HepG2 (cell line): ENCODE data around the gene GOLT1A. TPM values are rescaled to one million over a fixed set of nuclear protein-coding genes. Genes with fewer than 3 reads are reported as not detected.

ENCODE experiments used
- ATF7 ChIP-seq, 2 experiments: fragments of 450-650 bp in 1 of 2; sonication (generic) in 1 of 2; formaldehyde crosslinking in 1 of 2; IDR thresholded peaks; 2 replicates each; pipeline versions ENCODE4 v1.4.0 to v1.6.1; 2016 to 2020; ENCODE audit warnings: antibody characterized with exemption in 1 of 2, mild to moderate bottlenecking in 1 of 2, missing genetic modification reagents in 1 of 2
- CHD4 ChIP-seq: fragments of 200-600 bp; sonication (generic); IDR thresholded peaks from 2 replicates; pipeline ENCODE4 v1.7.0; 2017; ENCODE audit warnings: mild to moderate bottlenecking, low read length, borderline replicate concordance
- EED ChIP-seq: sonication (generic); formaldehyde crosslinking; IDR thresholded peaks from 2 replicates; pipeline ENCODE4 v1.5.0; 2020; ENCODE audit warnings: mild to moderate bottlenecking, missing genetic modification reagents
- ELF4 ChIP-seq: sonication (generic); formaldehyde crosslinking; IDR thresholded peaks from 2 replicates; pipeline ENCODE4 v1.5.0; 2020; ENCODE audit warnings: missing genetic modification reagents, mild to moderate bottlenecking, moderate library complexity, borderline replicate concordance
- ETV5 ChIP-seq: IDR thresholded peaks from 2 replicates; pipeline ENCODE4 v1.6.1; 2018; ENCODE audit warnings: missing biosample characterization, missing genetic modification reagents, inconsistent platforms, borderline replicate concordance
- GFI1 ChIP-seq: sonication (generic); formaldehyde crosslinking; IDR thresholded peaks from 2 replicates; pipeline ENCODE4 v1.5.0; 2020; ENCODE audit warnings: missing genetic modification reagents, mild to moderate bottlenecking, borderline replicate concordance
- HMG20B ChIP-seq: conservative IDR thresholded peaks from 2 replicates; pipeline ENCODE4 v1.6.1; 2016; ENCODE audit warnings: missing genetic modification reagents, missing compliant biosample characterization
- HNRNPL ChIP-seq: fragments of 200-400 bp; formaldehyde crosslinking; IDR thresholded peaks from 2 replicates; pipeline ENCODE4 v1.6.1; 2017; ENCODE audit warnings: mild to moderate bottlenecking, low read depth, low read length
- KDM6A ChIP-seq: IDR thresholded peaks from 2 replicates; pipeline ENCODE4 v1.6.1; 2016; ENCODE audit warnings: low read depth
- RBFOX2 ChIP-seq: fragments of 200-400 bp; formaldehyde crosslinking; IDR thresholded peaks from 2 replicates; pipeline ENCODE4 v1.6.1; 2017; ENCODE audit warnings: low read depth, mild to moderate bottlenecking, low read length
- REXO4 ChIP-seq: sonication (generic); formaldehyde crosslinking; IDR thresholded peaks from 2 replicates; pipeline ENCODE4 v1.8.0; 2022; ENCODE audit warnings: missing genetic modification reagents, mild to moderate bottlenecking, borderline replicate concordance
- SMARCC2 ChIP-seq: fragments of 450-650 bp; IDR thresholded peaks from 2 replicates; pipeline ENCODE4 v1.6.1; 2017; ENCODE audit warnings: antibody characterized with exemption, mild to moderate bottlenecking
- SNAI1 ChIP-seq: sonication (generic); formaldehyde crosslinking; IDR thresholded peaks from 2 replicates; pipeline ENCODE4 v1.5.0; 2020; ENCODE audit warnings: mild to moderate bottlenecking, missing genetic modification reagents, borderline replicate concordance
- THYN1 ChIP-seq: sonication (generic); formaldehyde crosslinking; IDR thresholded peaks from 2 replicates; pipeline ENCODE4 v1.8.1; 2023; ENCODE audit warnings: low read depth, mild to moderate bottlenecking, moderate library complexity, missing genetic modification reagents, borderline replicate concordance
- ZFP36L1 ChIP-seq: sonication (generic); formaldehyde crosslinking; IDR thresholded peaks from 2 replicates; pipeline ENCODE4 v1.8.0; 2022; ENCODE audit warnings: mild to moderate bottlenecking, missing genetic modification reagents, moderate library complexity
- ZFX ChIP-seq: sonication (generic); formaldehyde crosslinking; IDR thresholded peaks from 2 replicates; pipeline ENCODE4 v1.4.0; 2020; ENCODE audit warnings: mild to moderate bottlenecking, low read depth, missing genetic modification reagents, moderate library complexity
- ZMYM2 ChIP-seq: sonication (generic); formaldehyde crosslinking; IDR thresholded peaks from 2 replicates; pipeline ENCODE4 v1.8.0; 2022; ENCODE audit warnings: mild to moderate bottlenecking, missing genetic modification reagents
- ZNF143 ChIP-seq: sonication (generic); formaldehyde crosslinking; IDR thresholded peaks from 2 replicates; pipeline ENCODE4 v1.4.0; 2020; ENCODE audit warnings: missing genetic modification reagents
- ZNF263 ChIP-seq: sonication (generic); formaldehyde crosslinking; IDR thresholded peaks from 2 replicates; pipeline ENCODE4 v1.4.0; 2020; ENCODE audit warnings: missing genetic modification reagents
- polyA plus RNA-seq, 8 experiments: library from polyadenylated mRNA; depleted of rRNA in 3 of 8; stranded (reverse) in 7 of 8; unstranded in 1 of 8; fragments of >200 nt; fragmentation: Illumina TruSeq in 4 of 8; extraction: Trizol in 4 of 8; gene quantifications; 2 replicates each; pipeline versions ENCODE4 v1.2.1 to v1.2.3, GENCODE V29; 2011 to 2016; ENCODE audit warnings: low read depth in 4 of 8, missing spikeins in 1 of 8, mixed read lengths in 1 of 8; ENCODE audit not compliant: insufficient read depth in 1 of 8
- total RNA-seq, 5 experiments: library from RNA; depleted of rRNA; stranded (reverse); fragments of >200 nt; fragmentation: Illumina TruSeq; extraction: Trizol; gene quantifications; 2 replicates each; pipeline ENCODE4 v1.2.3, GENCODE V29; 2016; ENCODE audit warnings: low read depth in 1 of 5
- TF ChIP-seq, protein P1 (sequence below): sonication (generic); formaldehyde crosslinking; IDR thresholded peaks from 2 replicates; pipeline ENCODE4 v1.4.0; 2020; ENCODE audit warnings: missing genetic modification reagents, borderline replicate concordance
- TF ChIP-seq, protein P2 (sequence below): sonication (generic); formaldehyde crosslinking; IDR thresholded peaks from 2 replicates; pipeline ENCODE4 v1.5.1; 2020; ENCODE audit warnings: mild to moderate bottlenecking, missing genetic modification reagents

GOLT1A gene
- total and polyA plus RNA-seq, 2 of the 13 experiments (the other 11 are each of a cell fraction or from before 2014, with no cell fraction given): 25.8 to 28.0 TPM

DNA sequence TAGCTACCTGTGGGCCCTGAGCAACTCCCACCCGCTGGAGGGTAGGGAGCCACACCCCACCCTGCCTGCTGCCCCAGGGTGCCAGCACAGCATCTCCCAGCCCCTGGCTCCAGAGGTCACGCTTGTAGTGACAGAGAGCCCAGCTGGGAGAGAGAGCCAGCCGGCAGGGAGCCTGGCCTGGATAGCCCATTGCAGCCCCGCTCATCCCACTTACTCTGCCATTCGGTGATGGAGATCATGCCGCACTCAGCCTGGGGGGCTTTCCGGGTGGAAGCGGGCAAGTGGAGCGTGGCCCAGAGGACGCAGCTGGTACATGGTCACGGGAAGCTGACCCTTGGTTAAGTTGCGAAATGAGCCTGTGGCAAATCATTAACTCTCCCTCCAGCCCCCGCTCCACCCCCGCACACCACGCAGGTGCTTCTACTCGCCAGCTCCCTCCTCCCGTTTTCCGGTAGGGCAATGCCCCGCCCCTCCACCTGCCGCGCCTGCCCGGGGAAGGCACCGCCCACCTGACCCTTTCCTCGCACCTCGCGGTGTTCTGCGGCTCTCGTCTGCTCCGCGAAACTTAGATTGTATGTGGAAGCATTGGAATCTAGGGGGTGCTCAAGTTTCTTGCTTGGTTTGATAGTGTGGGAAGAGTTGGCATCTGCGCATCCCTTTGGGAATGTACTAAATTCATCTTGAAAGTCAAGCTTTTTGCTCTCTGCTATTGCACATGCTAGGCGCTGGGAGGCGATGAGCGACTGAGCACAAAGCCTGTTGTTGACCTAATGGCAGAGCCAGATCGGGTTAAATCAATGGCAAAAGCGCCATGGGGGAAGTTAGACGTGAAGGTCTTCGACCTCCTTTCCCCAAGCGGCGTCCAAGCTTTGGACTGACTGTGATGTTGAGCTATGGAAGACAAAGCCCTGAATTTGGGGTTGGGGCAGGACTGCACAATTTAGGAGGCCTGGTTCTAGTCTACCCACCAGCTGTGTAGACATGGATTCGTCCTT lies at the start of gene GOLT1A (continued):
- TF ChIP-seq GFI1 (CRISPR knock-in tag) (peak; percentile 57; the same call in 1 of the 2 replicates), ATF7 (IDR thresholded peaks at IDR 0.05) (no peak), ATF7 (CRISPR knock-in tag; IDR thresholded peaks at IDR 0.05) (peak; percentile 41; the same call in 1 of the 2 replicates), ETV5 (CRISPR knock-in tag) (peak; percentile 82), REXO4 (CRISPR knock-in tag) (no peak), SNAI1 (peak; percentile 94), HNRNPL (peak; percentile 85), ZFX (peak; percentile 70), ZNF263 (CRISPR knock-in tag) (peak; percentile 86), EED (CRISPR knock-in tag) (peak; percentile 54; the same call in 1 of the 2 replicates), ZMYM2 (CRISPR knock-in tag) (peak; percentile 80; the same call in 1 of the 2 replicates), RBFOX2 (peak; percentile 66), KDM6A (CRISPR knock-in tag) (peak; percentile 20; the same call in 1 of the 2 replicates), SMARCC2 (no peak), ELF4 (CRISPR knock-in tag) (peak; percentile 78; the same call in 1 of the 2 replicates), ZNF143 (CRISPR knock-in tag) (peak; percentile 18; the same call in 1 of the 2 replicates), CHD4 (peak; percentile 39; the same call in 1 of the 2 replicates), HMG20B (CRISPR knock-in tag) (no peak; the same call in 1 of the 2 replicates), THYN1 (CRISPR knock-in tag) (0 out of 2 replicates have a peak, but pooled peaks have one; percentile 6), ZFP36L1 (CRISPR knock-in tag) (peak; percentile 89)
- TF ChIP-seq, protein P1, sequence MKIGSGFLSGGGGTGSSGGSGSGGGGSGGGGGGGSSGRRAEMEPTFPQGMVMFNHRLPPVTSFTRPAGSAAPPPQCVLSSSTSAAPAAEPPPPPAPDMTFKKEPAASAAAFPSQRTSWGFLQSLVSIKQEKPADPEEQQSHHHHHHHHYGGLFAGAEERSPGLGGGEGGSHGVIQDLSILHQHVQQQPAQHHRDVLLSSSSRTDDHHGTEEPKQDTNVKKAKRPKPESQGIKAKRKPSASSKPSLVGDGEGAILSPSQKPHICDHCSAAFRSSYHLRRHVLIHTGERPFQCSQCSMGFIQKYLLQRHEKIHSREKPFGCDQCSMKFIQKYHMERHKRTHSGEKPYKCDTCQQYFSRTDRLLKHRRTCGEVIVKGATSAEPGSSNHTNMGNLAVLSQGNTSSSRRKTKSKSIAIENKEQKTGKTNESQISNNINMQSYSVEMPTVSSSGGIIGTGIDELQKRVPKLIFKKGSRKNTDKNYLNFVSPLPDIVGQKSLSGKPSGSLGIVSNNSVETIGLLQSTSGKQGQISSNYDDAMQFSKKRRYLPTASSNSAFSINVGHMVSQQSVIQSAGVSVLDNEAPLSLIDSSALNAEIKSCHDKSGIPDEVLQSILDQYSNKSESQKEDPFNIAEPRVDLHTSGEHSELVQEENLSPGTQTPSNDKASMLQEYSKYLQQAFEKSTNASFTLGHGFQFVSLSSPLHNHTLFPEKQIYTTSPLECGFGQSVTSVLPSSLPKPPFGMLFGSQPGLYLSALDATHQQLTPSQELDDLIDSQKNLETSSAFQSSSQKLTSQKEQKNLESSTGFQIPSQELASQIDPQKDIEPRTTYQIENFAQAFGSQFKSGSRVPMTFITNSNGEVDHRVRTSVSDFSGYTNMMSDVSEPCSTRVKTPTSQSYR (CRISPR knock-in tag): no peak; the same call in 1 of the 2 replicates
- TF ChIP-seq, protein P2, sequence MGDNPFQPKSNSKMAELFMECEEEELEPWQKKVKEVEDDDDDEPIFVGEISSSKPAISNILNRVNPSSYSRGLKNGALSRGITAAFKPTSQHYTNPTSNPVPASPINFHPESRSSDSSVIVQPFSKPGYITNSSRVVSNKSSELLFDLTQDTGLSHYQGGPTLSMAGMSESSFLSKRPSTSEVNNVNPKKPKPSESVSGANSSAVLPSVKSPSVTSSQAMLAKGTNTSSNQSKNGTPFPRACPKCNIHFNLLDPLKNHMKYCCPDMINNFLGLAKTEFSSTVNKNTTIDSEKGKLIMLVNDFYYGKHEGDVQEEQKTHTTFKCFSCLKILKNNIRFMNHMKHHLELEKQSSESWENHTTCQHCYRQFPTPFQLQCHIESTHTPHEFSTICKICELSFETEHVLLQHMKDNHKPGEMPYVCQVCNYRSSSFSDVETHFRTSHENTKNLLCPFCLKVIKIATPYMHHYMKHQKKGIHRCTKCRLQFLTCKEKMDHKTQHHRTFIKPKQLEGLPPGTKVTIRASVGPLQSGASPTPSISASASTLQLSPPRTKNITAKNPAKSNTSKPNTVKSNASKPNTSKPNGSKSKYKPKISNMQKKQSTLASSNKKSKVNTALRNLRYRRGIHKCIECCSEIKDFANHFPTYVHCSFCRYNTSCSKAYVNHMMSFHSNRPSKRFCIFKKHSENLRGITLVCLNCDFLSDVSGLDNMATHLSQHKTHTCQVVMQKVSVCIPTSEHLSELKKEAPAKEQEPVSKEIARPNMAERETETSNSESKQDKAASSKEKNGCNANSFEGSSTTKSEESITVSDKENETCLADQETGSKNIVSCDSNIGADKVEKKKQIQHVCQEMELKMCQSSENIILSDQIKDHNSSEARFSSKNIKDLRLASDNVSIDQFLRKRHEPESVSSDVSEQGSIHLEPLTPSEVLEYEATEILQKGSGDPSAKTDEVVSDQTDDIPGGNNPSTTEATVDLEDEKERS (CRISPR knock-in tag): peak; percentile 90
